ENCODE results near the gene CSK. TPM values are rescaled to one million over a fixed set of nuclear protein-coding genes. Genes with fewer than 3 reads are reported as not detected.
"Not testable (repeated sequence)": the region's sequence is repeated elsewhere in the genome, so short reads cannot be mapped to it uniquely, and the experiment has no call there.

The CSK gene
- total RNA-seq, 1 donor from 2014 or later = 41.8 TPM

DNA sequence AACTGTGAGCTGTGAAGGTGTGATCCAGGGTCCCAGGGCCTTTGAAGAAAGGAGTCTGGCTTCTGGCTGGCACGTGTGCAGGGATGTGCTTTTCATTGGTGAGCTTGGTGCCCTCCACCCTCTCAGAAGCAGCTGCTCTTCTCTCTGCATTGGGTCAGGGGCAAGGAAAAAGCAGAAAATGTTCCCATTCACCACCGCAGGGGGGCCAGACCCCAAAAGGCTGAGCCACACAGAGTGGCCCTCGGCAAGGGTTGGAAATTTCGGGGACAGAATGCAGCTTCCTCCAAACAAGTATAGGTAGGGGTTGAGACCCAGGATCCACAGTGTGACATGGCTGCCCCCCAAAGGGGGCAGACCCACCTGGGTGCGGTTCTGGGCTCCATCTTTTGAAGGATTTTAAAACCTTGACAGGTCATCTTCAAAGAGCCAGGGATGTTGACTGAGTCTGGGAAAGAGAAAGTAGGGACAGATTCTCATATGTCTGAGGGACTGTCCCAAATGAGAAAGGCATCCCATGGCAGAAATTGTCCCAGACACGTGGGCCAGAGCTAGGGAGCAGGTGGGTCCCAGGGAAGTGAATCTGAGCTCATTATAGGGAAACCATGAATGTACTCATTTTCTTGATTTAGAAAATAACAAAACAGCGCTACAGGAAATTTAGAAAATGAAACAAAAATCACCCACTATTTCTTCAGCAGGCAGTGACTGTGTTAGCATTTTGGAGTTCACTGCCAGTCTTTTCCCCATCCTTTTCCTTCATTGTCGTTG is 2.7 kb downstream of the CSK start:
- ATAC-seq = no peak
- no peak for DNase-seq (ENCODE audit: missing footprints)
- intact Hi-C loops (cut with DNase I) = loop anchor here (5.0 kb wide), 2 partner anchors 48 to 108 kb away; partner anchors contain the start of gene MPI

DNA sequence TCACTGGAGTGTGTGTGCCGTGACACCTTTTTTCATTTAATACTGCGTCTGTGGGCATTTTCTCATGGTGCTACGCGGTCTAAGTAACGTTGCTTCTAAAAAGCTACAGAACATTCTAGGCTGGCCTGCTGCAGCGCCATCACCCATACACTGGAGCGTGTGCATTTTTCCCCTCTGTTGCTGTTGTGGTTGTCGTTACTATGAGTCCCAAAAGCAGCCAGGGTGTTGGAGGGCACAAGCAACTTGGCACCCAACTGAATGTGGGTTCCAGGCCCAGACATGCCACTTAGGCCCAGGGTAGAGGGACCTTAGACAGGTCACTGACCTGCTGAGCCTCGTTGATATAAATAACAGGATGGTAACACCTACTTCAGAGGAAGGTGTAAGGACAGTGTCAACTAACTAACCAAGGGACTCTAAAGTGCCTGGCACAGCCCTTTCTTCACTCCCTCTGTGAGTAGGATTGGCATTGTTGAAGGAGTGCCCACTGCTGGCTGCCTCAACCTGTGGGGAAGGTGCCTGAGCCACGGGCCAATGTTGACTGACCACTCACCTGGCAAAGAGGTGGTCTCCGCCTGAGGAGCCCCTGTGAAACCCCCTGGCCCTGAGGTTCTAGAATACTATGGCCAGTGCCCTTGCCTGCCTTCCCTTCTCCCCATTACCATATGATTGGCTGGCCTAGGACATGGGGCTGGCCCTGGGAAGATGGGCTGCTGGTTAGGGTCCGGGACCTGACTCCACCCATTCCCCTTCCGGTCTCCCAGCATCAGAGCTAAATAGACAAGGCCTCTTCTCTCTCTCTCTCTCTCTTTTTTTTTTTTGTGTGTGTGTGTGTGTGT is 3.5 kb downstream of the CSK start:
- DNase-seq (ENCODE audit: missing footprints) = no peak
- ATAC-seq = peak; percentile 44
- intact Hi-C loops (cut with DNase I) = loop anchor here (5.0 kb wide), 1 partner anchor 107 kb away; the partner anchor contains the start of gene MPI

DNA sequence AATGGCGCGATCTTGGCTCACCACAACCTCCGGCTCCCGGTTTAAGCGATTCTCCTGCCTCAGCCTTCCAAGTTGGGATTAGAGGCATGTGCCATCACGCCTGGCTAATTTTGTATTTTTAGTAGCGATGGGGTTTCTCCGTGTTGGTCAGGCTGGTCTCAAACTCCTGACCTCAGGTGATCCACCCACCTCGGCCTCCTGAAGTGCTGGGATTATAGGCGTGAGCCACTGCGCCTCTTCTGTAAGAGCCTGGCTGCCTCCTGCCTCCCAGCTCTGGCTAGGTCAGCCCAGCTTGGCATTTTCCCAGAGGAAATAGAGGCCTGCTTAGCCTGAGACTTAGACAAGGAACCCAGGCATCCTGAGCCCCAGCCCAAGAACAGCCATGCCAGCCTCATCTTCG is 4.2 kb downstream of the CSK start:
- intact Hi-C loops (cut with DNase I) = loop anchor here (5.0 kb wide), 1 partner anchor 106 kb away; the partner anchor contains the start of gene MPI
- not testable (repeated sequence) for DNase-seq (ENCODE audit: missing footprints); ATAC-seq

DNA sequence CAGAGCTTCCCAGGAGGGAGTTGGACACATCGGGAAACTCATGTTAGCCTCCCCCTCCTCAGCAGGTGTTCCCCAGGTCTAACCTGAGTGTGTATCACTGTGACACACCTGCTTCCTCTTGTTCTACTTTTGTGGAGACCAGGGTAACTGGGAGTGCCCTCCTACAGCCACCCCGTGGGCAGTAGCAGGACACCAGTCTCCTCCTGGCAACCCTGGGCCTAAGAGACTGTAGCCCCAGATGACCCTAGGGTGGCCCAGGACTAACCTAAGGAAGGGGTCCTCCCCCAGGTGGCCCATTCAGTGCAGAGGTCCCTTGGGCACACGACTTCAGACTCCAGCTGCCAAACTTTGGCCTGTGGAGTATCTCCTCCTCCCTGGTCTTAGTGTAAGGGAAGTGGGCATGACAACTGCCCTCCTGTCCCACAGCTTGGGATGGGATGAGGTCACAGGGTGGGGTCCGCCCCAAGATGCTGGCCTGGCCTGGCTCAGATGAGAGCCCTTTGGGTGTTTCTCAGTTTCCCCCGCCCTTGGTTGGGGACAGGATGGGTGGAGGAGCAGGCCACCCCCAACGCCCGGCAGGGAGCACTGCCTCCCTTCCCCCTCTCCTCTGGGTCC is 4.8 kb downstream of the CSK start:
- DNase-seq (ENCODE audit: missing footprints) (peak; percentile 80), ATAC-seq (peak; percentile 1)
- intact Hi-C loops (cut with DNase I) = loop anchor here (5.0 kb wide), 1 partner anchor 106 kb away; the partner anchor contains the start of gene MPI

DNA sequence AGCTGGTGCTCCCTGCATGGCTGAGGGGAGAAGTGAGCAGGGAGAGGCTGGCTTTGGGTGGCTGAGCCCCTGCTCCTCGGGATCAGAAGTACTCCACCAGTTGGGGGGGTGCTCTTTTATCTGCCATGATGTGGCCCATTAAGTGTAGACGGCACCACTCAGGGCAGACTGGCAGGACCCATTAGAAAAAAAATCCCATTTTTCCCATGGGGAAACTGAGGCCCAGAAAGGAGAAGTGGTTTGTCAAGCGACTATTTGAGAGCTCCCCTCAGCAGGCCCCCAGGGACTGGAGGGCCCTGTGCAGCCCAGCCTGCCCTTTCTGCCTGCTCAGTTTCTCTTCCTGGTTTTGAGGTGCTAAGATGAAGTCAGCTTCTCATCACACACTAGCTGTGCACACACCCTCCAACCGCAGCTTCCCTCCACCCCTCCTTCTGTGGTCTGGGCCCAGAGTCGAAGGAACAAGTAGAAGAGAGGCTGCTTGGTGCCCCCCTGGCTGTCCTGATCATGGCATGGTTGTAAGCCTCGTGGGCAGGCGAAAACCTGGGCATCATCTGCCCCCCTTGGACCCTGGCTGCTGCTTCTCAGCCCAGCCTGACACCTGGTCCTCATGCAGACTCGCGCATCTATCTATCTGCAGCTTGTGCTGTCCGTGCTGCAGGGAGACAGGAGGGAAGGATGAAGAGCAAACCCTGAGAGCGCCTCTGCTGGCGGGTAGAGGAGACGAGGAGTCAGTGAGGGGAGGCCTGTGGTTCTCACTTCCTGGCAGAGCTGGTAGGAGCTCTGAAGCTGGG is 5.6 kb downstream of the CSK start:
- peak; percentile 88 for DNase-seq (ENCODE audit: missing footprints)
- intact Hi-C loops (cut with DNase I) = loop anchor here (5.0 kb wide), 1 partner anchor 105 kb away; the partner anchor contains the start of gene MPI
- ATAC-seq = peak; percentile 34

DNA sequence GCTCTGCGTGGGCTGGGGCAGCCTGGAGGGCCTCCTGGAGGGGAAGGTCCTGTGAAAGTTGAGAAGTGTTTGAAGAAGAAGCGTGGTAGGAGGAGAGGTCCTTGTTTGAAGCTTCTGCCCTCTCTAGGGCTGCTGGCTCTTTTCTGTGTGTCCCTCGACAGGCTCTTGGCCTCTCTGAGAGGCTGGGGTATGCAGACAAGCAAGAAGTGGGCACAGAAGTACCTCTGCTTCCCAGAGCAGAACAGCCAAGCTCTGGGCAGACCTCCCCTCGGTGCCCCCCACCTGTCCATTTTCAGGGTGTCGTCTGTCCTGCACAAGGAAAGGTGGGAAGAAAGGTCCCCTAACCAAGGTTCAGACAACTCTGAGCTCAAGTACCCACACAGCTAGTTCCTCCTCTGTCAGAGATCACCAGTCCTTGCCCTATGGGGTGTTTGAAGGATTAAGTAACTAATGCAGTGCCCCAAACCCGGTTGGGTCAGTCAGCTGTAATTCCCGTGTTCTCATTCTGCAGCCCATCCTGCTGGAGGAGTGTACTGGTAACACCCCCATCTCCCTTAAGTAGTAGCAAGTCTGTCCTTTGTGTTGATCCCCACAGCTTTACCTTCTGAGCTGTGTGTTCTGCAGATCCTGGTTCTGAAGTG is 6.3 kb downstream of the CSK start:
- intact Hi-C loops (cut with DNase I) = loop anchor here (5.0 kb wide), 1 partner anchor 104 kb away; the partner anchor contains the start of gene MPI
- DNase-seq (ENCODE audit: missing footprints) = no peak
- no peak for ATAC-seq

DNA sequence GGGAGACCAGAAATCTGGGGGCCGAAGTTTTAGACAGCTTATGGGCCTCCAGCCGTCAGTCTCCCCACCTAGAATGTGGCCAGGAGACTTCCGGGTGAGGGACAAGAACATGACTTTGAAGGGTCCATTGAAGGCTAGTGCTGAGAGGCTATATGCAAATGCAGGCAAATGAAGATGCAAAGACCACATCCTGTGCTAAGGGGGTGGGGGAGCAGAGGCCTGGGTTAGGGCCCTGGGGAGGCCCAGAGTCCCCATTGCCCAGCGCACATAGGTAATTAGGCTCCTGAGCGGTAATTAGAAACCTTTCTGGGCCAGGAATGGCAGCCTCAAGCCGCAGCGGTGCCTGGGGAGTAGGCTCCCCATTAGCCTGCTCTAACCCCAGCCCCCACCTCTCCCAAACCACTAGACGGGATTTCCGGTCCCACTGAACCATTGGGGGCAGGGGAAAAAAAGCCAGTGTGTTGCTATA is 6.8 kb downstream of the CSK start:
- intact Hi-C loops (cut with DNase I) = loop anchor here (5.0 kb wide), 1 partner anchor 104 kb away; the partner anchor contains the start of gene MPI
- DNase-seq (ENCODE audit: missing footprints) = no peak
- no peak for ATAC-seq

DNA sequence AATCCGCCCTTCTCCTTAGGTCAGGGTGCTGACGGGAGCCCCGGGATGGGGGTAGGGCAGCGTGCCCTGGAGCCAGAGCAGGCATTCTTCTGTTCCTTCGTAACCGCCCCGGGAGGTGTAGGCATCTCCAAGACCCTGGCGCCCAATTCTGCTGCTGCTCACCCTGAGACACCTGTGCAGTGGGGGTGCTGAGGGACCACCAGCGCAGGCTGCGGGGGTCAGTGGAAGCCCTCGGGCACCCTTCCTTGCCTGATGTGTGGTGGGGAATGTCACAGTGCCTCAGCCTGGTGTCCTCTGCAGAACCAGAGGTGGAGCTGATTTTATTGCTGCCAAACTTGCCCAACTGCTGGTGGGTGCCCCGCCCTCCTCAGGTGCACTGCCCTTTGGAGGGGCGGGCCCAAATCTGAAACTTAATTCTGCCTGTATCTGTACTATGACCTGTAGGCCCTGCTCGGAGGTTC is 7.3 kb downstream of the CSK start:
- DNase-seq (ENCODE audit: missing footprints) (no peak), ATAC-seq (no peak)
- intact Hi-C loops (cut with DNase I) = loop anchor here (5.0 kb wide), 1 partner anchor 103 kb away; the partner anchor contains the start of gene MPI

DNA sequence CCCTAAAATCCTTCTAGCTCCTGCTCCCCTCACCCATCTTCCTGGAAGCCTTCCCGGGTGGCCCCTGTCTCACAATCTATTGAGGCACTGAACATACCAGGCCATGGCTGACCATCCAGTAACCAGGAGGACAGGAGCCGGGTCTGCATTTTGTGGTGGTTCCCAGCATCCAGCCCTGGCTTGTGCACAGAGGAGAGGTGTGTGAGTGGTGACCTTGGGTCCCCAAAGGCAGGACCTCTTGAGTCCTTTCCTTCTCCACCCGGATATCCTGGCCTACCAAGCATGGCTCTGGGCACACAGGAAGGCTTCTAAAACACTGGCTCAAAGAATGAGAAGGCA is 7.8 kb downstream of the CSK start:
- intact Hi-C loops (cut with DNase I) = loop anchor here (5.0 kb wide), 1 partner anchor 103 kb away; the partner anchor contains the start of gene MPI
- DNase-seq (ENCODE audit: missing footprints) = no peak
- no peak for ATAC-seq

DNA sequence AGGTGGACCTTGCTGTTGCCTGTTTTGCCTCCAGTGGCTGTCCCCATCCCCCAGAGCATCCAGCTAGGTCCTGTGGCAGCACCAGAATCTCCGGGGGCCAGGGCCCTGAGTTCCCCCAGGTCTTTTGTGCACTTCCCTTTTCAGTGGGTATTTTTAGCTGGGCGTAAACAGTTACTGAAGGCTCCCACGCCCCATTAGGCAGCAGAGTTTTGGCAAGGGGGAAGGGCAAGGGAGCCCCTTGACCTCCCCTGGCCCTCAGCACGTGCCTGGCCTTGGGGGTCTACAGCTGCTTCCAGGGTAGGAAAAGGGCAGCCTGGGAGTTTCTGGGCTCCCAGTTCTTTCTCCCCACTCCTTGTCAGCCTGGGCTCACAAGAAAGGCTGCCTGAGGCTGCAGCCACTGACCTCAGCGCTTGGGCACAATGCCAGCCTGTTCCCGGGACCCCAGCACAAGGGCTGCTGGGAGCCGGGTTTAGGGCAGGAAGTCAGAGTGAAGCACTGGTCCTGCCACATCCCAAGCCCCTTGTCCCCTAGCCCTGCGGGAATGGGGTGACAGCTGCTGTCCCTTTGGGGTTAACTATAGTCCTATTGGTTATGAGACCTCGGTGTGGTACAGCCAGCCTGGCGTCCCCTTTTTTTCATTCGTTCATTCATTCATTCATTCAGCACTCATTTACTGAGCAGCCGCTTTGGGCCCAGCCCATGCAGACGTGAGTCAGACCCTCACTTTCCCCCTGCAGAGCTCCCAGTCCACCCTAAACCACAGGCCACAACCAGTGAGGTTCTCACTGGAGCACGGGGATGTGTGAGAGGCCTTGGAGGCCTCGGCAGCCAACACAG is 8.4 kb downstream of the CSK start:
- ATAC-seq = peak; percentile 24
- peak; percentile 89 for DNase-seq (ENCODE audit: missing footprints)
- intact Hi-C loops (cut with DNase I) = no loop called here

DNA sequence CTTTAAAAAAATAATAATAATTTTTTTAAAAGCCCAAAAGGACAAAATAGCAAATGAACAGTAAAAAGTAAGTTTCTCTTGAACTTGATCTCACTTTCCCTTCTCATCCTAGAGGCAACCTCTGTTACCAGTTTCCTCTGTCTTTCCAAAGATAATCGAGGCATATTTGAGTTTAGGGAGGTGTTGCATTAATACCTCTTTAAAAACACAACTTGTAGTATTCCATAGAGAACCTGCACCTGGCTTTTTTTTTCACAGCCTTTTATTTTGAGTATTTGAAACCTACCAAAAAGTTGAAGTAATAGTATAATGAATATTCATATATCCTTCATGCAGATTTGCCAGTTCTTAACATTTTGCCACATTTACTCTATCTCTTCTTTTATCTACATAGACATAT is 9.1 kb downstream of the CSK start:
- intact Hi-C loops (cut with DNase I) = no loop called here
- ATAC-seq (no peak), DNase-seq (ENCODE audit: missing footprints) (no peak)

DNA sequence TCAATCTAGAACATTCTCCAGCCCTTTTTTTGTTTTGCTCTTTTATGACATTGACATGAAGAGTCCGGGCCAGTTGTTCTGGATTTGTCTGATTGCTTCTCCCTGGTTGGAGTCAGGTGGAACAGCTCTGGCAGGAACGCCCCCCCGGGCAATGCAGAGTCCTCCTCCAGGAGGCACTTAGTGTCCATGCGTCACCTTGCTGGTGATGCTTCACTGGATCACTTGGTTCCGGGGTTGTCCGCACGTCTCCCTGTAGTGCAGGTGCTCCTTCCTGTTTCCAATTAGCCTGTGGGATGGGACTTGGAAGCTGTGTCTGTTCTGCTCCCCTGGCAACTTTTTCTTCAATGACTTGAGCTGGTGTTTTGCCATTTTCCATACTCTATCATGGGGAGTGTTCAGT is 9.8 kb downstream of the CSK start:
- intact Hi-C loops (cut with DNase I) = no loop called here
- no peak for ATAC-seq
- no peak for DNase-seq (ENCODE audit: missing footprints)

DNA sequence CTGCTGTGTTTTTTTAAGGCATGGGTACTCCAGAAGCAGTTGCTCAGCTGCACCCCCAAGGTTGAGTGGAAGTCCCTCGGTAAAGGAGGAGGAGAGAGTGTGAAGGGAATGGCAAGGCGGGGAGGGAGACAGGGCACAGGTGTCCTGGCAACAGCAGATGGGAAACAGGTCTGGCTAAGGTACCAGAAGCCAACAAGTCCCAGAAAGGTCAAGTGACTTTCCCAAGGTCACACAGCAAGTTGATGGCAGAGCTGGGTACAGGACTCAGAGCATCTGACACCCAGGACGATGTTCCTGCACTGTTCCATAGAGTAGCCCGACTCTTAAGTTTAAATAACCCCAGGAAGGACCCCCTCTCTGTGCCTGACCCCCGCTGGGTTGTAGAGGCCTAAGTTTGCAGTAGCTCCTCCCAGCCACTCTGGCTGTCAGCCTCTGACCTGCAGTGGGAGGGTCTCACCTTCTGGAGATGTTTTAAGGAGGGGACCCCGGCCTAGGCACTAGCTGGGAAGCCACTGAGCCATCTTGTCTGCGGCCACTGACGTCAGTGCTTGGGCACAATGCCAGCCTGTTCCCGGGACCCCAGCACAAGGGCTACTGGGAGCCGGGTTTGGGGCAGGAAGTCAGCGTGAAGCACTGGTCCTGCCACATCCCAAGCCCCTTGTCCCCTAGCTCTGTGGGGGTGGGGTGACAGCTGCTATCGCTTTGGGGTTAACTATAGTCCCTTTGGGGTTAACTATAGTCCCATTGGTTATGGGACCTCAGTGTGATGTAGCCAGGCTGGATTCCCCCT is 10.5 kb downstream of the CSK start:
- intact Hi-C loops (cut with DNase I) = no loop called here
- no peak for ATAC-seq
- DNase-seq (ENCODE audit: missing footprints) = no peak

DNA sequence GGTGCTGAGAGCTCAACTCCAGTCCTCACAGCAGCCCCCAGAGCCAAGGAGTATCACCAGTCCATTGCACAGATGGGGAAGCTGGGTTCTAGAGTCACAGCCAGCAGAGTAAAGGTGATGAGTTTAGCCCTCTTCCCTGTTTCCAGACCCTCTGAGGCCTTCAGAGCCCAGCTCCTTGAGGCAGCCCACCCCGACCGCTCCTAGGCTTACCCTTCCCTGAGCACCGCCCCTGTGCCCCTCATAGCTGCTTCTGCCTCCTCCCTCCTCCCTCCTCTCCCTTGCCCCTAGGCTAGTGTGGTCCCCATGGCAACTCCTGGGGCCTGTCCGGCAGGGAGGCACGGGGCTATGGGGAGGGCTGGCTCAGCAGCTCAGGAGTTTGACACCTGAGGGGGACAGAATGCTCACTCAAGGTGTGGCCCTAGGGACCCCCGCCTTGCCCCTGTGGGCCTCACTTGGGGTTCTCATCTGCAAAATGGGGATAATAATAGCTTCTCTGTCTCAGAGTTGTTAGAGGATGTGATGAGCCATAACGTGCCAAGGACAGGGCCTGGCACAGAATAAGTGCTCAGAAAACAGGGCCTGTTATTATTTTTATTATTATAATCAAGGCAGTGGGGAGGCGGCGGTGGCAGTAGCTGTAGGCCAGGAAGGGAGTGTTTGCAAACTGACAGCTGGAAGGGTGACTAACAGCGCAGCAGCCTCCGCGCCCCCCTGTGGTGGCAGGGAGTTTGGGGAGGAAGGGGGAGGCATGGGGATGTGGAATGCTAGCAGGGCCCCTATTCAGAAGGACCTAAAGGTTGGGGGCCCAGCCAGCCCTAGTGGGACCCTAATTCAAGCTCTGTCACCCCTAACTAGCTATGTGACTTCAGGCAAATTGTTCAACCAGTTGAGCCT is 11.5 kb downstream of the CSK start:
- intact Hi-C loops (cut with DNase I) = no loop called here
- ATAC-seq (no peak), DNase-seq (ENCODE audit: missing footprints) (no peak)

All from Right ventricle myocardium inferior (tissue), 1 donor.